ENCODE results near the gene RTN4. TPM values are rescaled to one million over a fixed set of nuclear protein-coding genes. Genes with fewer than 3 reads are reported as not detected.
A peak's percentile ranks its signal among the peaks of the same experiment; 100 is the strongest.

RTN4 gene
- total and polyA plus RNA-seq, 5 donors from 2014 or later: 84.2 to 151 (median 102) TPM

- Histone ChIP-seq H3K4me1 (ENCODE audit: control insufficient read depth, insufficient read depth, low read length, poor library complexity, severe bottlenecking) (peaks cover 12% of the 10 kb centered on the region), H3K27me3 (ENCODE audit: control insufficient read depth, insufficient read depth, low read length) (no peaks in the 10 kb centered on the region), H3K27ac (ENCODE audit: insufficient read depth, low read length, poor library complexity, severe bottlenecking) (peak overlapping the region; percentile 10), H3K4me3 (ENCODE audit: low read depth, low read length) (no peak overlapping the region), H3K36me3 (ENCODE audit: control insufficient read depth, insufficient read depth, low read length) (no peaks in the 10 kb centered on the region), H3K9me3 (ENCODE audit: control insufficient read depth in 2 of 2, low read length in 2 of 2) (no peaks in the 10 kb centered on the region)
- peak overlapping the region in 2 of 4 donors; percentile 33 to 61 for H3K4me3 Mint-ChIP-seq
- peak overlapping the region in 2 of 3 donors; percentile 3 to 58 for H3K27ac Mint-ChIP-seq
- H3K36me3 Mint-ChIP-seq: peaks cover 23% of the 10 kb centered on the region
- H3K9me3 Mint-ChIP-seq: peaks cover 0 to 5% (median 0%) of the 10 kb centered on the region in 7 donors
- ATAC-seq (ENCODE audit: low read depth in 2 of 2) (no peak), DNase-seq (no peak)
- no peaks in the 10 kb centered on the region for H3K27me3 Mint-ChIP-seq
- H3K4me1 Mint-ChIP-seq: peaks cover 28 to 43% (median 38%) of the 10 kb centered on the region in 4 donors
Measured at GRCh38 chr2:55019526-55020258, 30.6 kb downstream of the RTN4 start.

- DNase-seq (no peak), ATAC-seq (ENCODE audit: low read depth in 2 of 2) (no peak)
- Histone ChIP-seq H3K4me3 (ENCODE audit: low read depth, low read length) (no peak overlapping the region), H3K27ac (ENCODE audit: insufficient read depth, low read length, poor library complexity, severe bottlenecking) (no peak overlapping the region), H3K27me3 (ENCODE audit: control insufficient read depth, insufficient read depth, low read length) (no peaks in the 10 kb centered on the region), H3K4me1 (ENCODE audit: control insufficient read depth, insufficient read depth, low read length, poor library complexity, severe bottlenecking) (peaks cover 10% of the 10 kb centered on the region), H3K9me3 (ENCODE audit: control insufficient read depth in 2 of 2, low read length in 2 of 2) (no peaks in the 10 kb centered on the region), H3K36me3 (ENCODE audit: control insufficient read depth, insufficient read depth, low read length) (no peaks in the 10 kb centered on the region)
- H3K27me3 Mint-ChIP-seq: no peaks in the 10 kb centered on the region
- H3K27ac Mint-ChIP-seq: no peak overlapping the region
- H3K4me3 Mint-ChIP-seq: peak overlapping the region in 1 of 4 donors; percentile 30
- H3K4me1 Mint-ChIP-seq: peaks cover 28 to 52% (median 41%) of the 10 kb centered on the region in 4 donors
- peaks cover 0 to 5% (median 0%) of the 10 kb centered on the region in 7 donors for H3K9me3 Mint-ChIP-seq
- H3K36me3 Mint-ChIP-seq: peaks cover 23% of the 10 kb centered on the region
Measured at GRCh38 chr2:55018619-55019018, 31.6 kb downstream of the RTN4 start.

GRCh38 chr2:55017880-55018279 lies 32.4 kb downstream of the RTN4 start:
- H3K9me3 Mint-ChIP-seq: peaks cover 0 to 5% (median 0%) of the 10 kb centered on the region in 7 donors
- H3K4me1 Mint-ChIP-seq: peaks cover 32 to 59% (median 44%) of the 10 kb centered on the region in 4 donors
- Histone ChIP-seq H3K4me3 (ENCODE audit: low read depth, low read length) (no peak overlapping the region), H3K4me1 (ENCODE audit: control insufficient read depth, insufficient read depth, low read length, poor library complexity, severe bottlenecking) (peaks cover 8% of the 10 kb centered on the region), H3K9me3 (ENCODE audit: control insufficient read depth in 2 of 2, low read length in 2 of 2) (no peaks in the 10 kb centered on the region), H3K27ac (ENCODE audit: insufficient read depth, low read length, poor library complexity, severe bottlenecking) (no peak overlapping the region), H3K27me3 (ENCODE audit: control insufficient read depth, insufficient read depth, low read length) (no peaks in the 10 kb centered on the region), H3K36me3 (ENCODE audit: control insufficient read depth, insufficient read depth, low read length) (no peaks in the 10 kb centered on the region)
- H3K4me3 Mint-ChIP-seq: peak overlapping the region in 1 of 4 donors; percentile 7
- no peak for DNase-seq
- peak overlapping the region in 1 of 3 donors; percentile 3 for H3K27ac Mint-ChIP-seq
- ATAC-seq (ENCODE audit: low read depth in 2 of 2): no peak
- peaks cover 23% of the 10 kb centered on the region for H3K36me3 Mint-ChIP-seq
- H3K27me3 Mint-ChIP-seq: no peaks in the 10 kb centered on the region

- no peaks in the 10 kb centered on the region for H3K36me3 ChIP-seq (ENCODE audit: control insufficient read depth, insufficient read depth, low read length)
- DNase-seq: no peak
- no peak overlapping the region for H3K27ac ChIP-seq (ENCODE audit: insufficient read depth, low read length, poor library complexity, severe bottlenecking)
- peaks cover 23% of the 10 kb centered on the region for H3K36me3 Mint-ChIP-seq
- no peaks in the 10 kb centered on the region for H3K9me3 ChIP-seq (ENCODE audit: control insufficient read depth in 2 of 2, low read length in 2 of 2)
- no peaks in the 10 kb centered on the region for H3K27me3 Mint-ChIP-seq
- no peak for ATAC-seq (ENCODE audit: low read depth in 2 of 2)
- no peaks in the 10 kb centered on the region for H3K27me3 ChIP-seq (ENCODE audit: control insufficient read depth, insufficient read depth, low read length)
- H3K4me1 Mint-ChIP-seq: peaks cover 37 to 63% (median 49%) of the 10 kb centered on the region in 4 donors
- no peak overlapping the region for H3K27ac Mint-ChIP-seq
- no peak overlapping the region for H3K4me3 ChIP-seq (ENCODE audit: low read depth, low read length)
- H3K4me3 Mint-ChIP-seq: peak overlapping the region in 1 of 4 donors; percentile 7
- H3K9me3 Mint-ChIP-seq: peaks cover 0 to 5% (median 0%) of the 10 kb centered on the region in 7 donors
- peaks cover 9% of the 10 kb centered on the region for H3K4me1 ChIP-seq (ENCODE audit: control insufficient read depth, insufficient read depth, low read length, poor library complexity, severe bottlenecking)
Measured at GRCh38 chr2:55017428-55017827, 32.8 kb downstream of the RTN4 start.

GRCh38 chr2:55014962-55015939 lies 35.0 kb downstream of the RTN4 start:
- peak overlapping the region in 1 of 3 donors; percentile 10 for H3K27ac Mint-ChIP-seq
- H3K36me3 Mint-ChIP-seq: peaks cover 18% of the 10 kb centered on the region
- peaks cover 28% of the 10 kb centered on the region for H3K4me1 ChIP-seq (ENCODE audit: control insufficient read depth, insufficient read depth, low read length, poor library complexity, severe bottlenecking)
- peaks cover 42 to 78% (median 65%) of the 10 kb centered on the region in 4 donors for H3K4me1 Mint-ChIP-seq
- H3K36me3 ChIP-seq (ENCODE audit: control insufficient read depth, insufficient read depth, low read length): no peaks in the 10 kb centered on the region
- no peaks in the 10 kb centered on the region for H3K9me3 ChIP-seq (ENCODE audit: control insufficient read depth in 2 of 2, low read length in 2 of 2)
- DNase-seq: peak; percentile 18 to 53 (median 43)
- no peaks in the 10 kb centered on the region for H3K27me3 ChIP-seq (ENCODE audit: control insufficient read depth, insufficient read depth, low read length)
- no peak overlapping the region for H3K4me3 ChIP-seq (ENCODE audit: low read depth, low read length)
- no peaks in the 10 kb centered on the region for H3K27me3 Mint-ChIP-seq
- no peak overlapping the region for H3K4me3 Mint-ChIP-seq
- peaks cover 0 to 5% (median 0%) of the 10 kb centered on the region in 7 donors for H3K9me3 Mint-ChIP-seq
- peak in 1 of 2 donors; percentile 40 for ATAC-seq (ENCODE audit: low read depth in 2 of 2)
- H3K27ac ChIP-seq (ENCODE audit: insufficient read depth, low read length, poor library complexity, severe bottlenecking): no peak overlapping the region

GRCh38 chr2:55013936-55014335 lies 36.3 kb downstream of the RTN4 start:
- Histone ChIP-seq H3K4me1 (ENCODE audit: control insufficient read depth, insufficient read depth, low read length, poor library complexity, severe bottlenecking) (peaks cover 31% of the 10 kb centered on the region), H3K27me3 (ENCODE audit: control insufficient read depth, insufficient read depth, low read length) (no peaks in the 10 kb centered on the region), H3K4me3 (ENCODE audit: low read depth, low read length) (no peak overlapping the region), H3K36me3 (ENCODE audit: control insufficient read depth, insufficient read depth, low read length) (no peaks in the 10 kb centered on the region), H3K27ac (ENCODE audit: insufficient read depth, low read length, poor library complexity, severe bottlenecking) (no peak overlapping the region), H3K9me3 (ENCODE audit: control insufficient read depth in 2 of 2, low read length in 2 of 2) (no peaks in the 10 kb centered on the region)
- no peaks in the 10 kb centered on the region for H3K27me3 Mint-ChIP-seq
- peaks cover 5% of the 10 kb centered on the region for H3K36me3 Mint-ChIP-seq
- H3K4me3 Mint-ChIP-seq: no peak overlapping the region
- ATAC-seq (ENCODE audit: low read depth in 2 of 2) (no peak), DNase-seq (peak in 1 of 3 donors; percentile 12)
- no peaks in the 10 kb centered on the region for H3K9me3 Mint-ChIP-seq
- peak overlapping the region in 1 of 3 donors; percentile 95 for H3K27ac Mint-ChIP-seq
- H3K4me1 Mint-ChIP-seq: peaks cover 42 to 75% (median 66%) of the 10 kb centered on the region in 4 donors

GRCh38 chr2:55012672-55013484 lies 37.4 kb downstream of the RTN4 start:
- Mint-ChIP-seq H3K27me3 (no peaks in the 10 kb centered on the region), H3K27ac (peak overlapping the region; percentile 34 to 95 (median 82)), H3K36me3 (no peaks in the 10 kb centered on the region), H3K4me1 (peaks cover 42 to 73% (median 58%) of the 10 kb centered on the region in 4 donors), H3K9me3 (no peaks in the 10 kb centered on the region), H3K4me3 (peak overlapping the region in 1 of 4 donors; percentile 42)
- Histone ChIP-seq H3K4me3 (ENCODE audit: low read depth, low read length) (no peak overlapping the region), H3K27me3 (ENCODE audit: control insufficient read depth, insufficient read depth, low read length) (no peaks in the 10 kb centered on the region), H3K27ac (ENCODE audit: insufficient read depth, low read length, poor library complexity, severe bottlenecking) (no peak overlapping the region), H3K9me3 (ENCODE audit: control insufficient read depth in 2 of 2, low read length in 2 of 2) (no peaks in the 10 kb centered on the region), H3K4me1 (ENCODE audit: control insufficient read depth, insufficient read depth, low read length, poor library complexity, severe bottlenecking) (peaks cover 40% of the 10 kb centered on the region), H3K36me3 (ENCODE audit: control insufficient read depth, insufficient read depth, low read length) (no peaks in the 10 kb centered on the region)
- DNase-seq: no peak
- ATAC-seq (ENCODE audit: low read depth in 2 of 2): no peak

Data from CD4-positive, CD25-positive, alpha-beta regulatory T cell (primary cell).